Activated CD4-positive, alpha-beta T cell treated with anti-CD3 and anti-CD28 coated beads, Interleukin-2, amount 10 ng/mL, durations not matched to agents 24 days and 14 days (primary cell): ENCODE data around the gene WDR62. TPM values are rescaled to one million over a fixed set of nuclear protein-coding genes. Genes with fewer than 3 reads are reported as not detected.
A peak's percentile ranks its signal among the peaks of the same experiment; 100 is the strongest.
"Not testable (repeated sequence)": the region's sequence is repeated elsewhere in the genome, so short reads cannot be mapped to it uniquely, and the experiment has no call there.

Experiments
- DNase-seq: peaks from one replicate; pipeline ENCODE4 v3.0.0; 2022
- H3K27ac Mint-ChIP-seq: one replicate; pipeline ENCODE4 v1.8.0; 2022; ENCODE audit warnings: mild to moderate bottlenecking, mixed read lengths
- H3K27me3 Mint-ChIP-seq: one replicate; pipeline ENCODE4 v1.8.0; 2022; ENCODE audit warnings: mixed read lengths
- H3K36me3 Mint-ChIP-seq: one replicate; pipeline ENCODE4 v1.8.0; 2022; ENCODE audit warnings: low read depth, mild to moderate bottlenecking, mixed read lengths
- H3K4me1 Mint-ChIP-seq: one replicate; pipeline ENCODE4 v1.8.0; 2021; ENCODE audit warnings: mixed read lengths
- H3K4me3 Mint-ChIP-seq: one replicate; pipeline ENCODE4 v1.8.0; 2022; ENCODE audit warnings: mild to moderate bottlenecking, moderate library complexity, mixed read lengths
- H3K9me3 Mint-ChIP-seq: one replicate; pipeline ENCODE4 v1.8.0; 2021; ENCODE audit warnings: mixed read lengths
- intact Hi-C: fragments of 100-400 bp; cut with micrococcal nuclease; formaldehyde crosslinking; loops from one replicate; pipeline ENCODE4 v1.15.1; 2023
- total RNA-seq: library from RNA; stranded (reverse); gene quantifications from 2 replicates; pipeline ENCODE4 v1.2.3, GENCODE V29; 2022

WDR62 gene
- total RNA-seq, 1 donor from 2014 or later: 25.9 TPM

GRCh38 chr19:36026091-36026876, 28.4 kb upstream of the WDR62 start:
- Mint-ChIP-seq H3K27ac (no peak overlapping the region), H3K4me1 (no peaks in the 10 kb centered on the region), H3K27me3 (no peaks in the 10 kb centered on the region), H3K4me3 (no peak overlapping the region), H3K36me3 (peaks cover 23% of the 10 kb centered on the region), H3K9me3 (no peaks in the 10 kb centered on the region)
- intact Hi-C loops: no loop called here
- no peak for DNase-seq

DNA sequence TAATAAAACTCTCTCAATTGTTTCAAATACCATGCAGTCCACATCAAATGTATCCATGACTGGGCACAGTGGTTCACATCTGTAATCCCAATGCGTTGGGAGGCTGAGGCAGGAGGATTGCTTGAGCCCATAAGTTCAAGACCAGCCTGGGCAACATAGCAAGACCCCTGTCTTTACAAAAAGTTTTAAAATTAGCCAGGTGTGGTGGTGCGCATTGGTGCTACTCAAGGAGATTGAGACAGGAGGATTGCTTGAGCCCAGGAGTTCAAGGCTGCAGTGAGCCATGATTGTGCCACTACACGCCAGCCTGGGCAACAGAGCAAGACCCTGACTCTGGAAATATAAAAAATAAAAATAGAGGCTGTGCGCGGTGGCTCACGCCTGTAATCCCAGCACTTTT, 27.0 kb upstream of the WDR62 start:
- intact Hi-C loops: no loop called here
- Mint-ChIP-seq H3K9me3 (no peaks in the 10 kb centered on the region), H3K4me3 (no peak overlapping the region), H3K4me1 (peaks cover 1% of the 10 kb centered on the region), H3K27ac (no peak overlapping the region), H3K36me3 (peaks cover 22% of the 10 kb centered on the region), H3K27me3 (no peaks in the 10 kb centered on the region)
- DNase-seq: no peak

- intact Hi-C loops: no loop called here
- no peaks in the 10 kb centered on the region for H3K9me3 Mint-ChIP-seq
- H3K27ac Mint-ChIP-seq: no peak overlapping the region
- no peaks in the 10 kb centered on the region for H3K27me3 Mint-ChIP-seq
- peaks cover 17% of the 10 kb centered on the region for H3K36me3 Mint-ChIP-seq
- DNase-seq: no peak
- H3K4me1 Mint-ChIP-seq: peaks cover 5% of the 10 kb centered on the region
- H3K4me3 Mint-ChIP-seq: no peak overlapping the region
These were observed 26.2 kb upstream of the WDR62 start for GRCh38 chr19:36028313-36029041.

GRCh38 chr19:36030264-36031148, 24.2 kb upstream of the WDR62 start:
- Mint-ChIP-seq H3K4me3 (no peak overlapping the region), H3K36me3 (peaks cover 25% of the 10 kb centered on the region), H3K4me1 (peaks cover 15% of the 10 kb centered on the region), H3K27me3 (no peaks in the 10 kb centered on the region), H3K9me3 (no peaks in the 10 kb centered on the region), H3K27ac (peak overlapping the region; percentile 41)
- intact Hi-C loops: no loop called here
- DNase-seq: no peak

- intact Hi-C loops: no loop called here
- peaks cover 20% of the 10 kb centered on the region for H3K4me1 Mint-ChIP-seq
- no peaks in the 10 kb centered on the region for H3K27me3 Mint-ChIP-seq
- H3K9me3 Mint-ChIP-seq: no peaks in the 10 kb centered on the region
- no peak overlapping the region for H3K4me3 Mint-ChIP-seq
- DNase-seq: no peak
- H3K27ac Mint-ChIP-seq: no peak overlapping the region
- H3K36me3 Mint-ChIP-seq: peaks cover 29% of the 10 kb centered on the region
These were observed 23.4 kb upstream of the WDR62 start for GRCh38 chr19:36031308-36031707.

- peak; percentile 83 for DNase-seq
- Mint-ChIP-seq H3K4me1 (peaks cover 26% of the 10 kb centered on the region), H3K36me3 (peaks cover 29% of the 10 kb centered on the region), H3K9me3 (no peaks in the 10 kb centered on the region), H3K27ac (peak within 1 kb of the TSS; percentile 14), H3K4me3 (peak within 1 kb of the TSS; percentile 68), H3K27me3 (no peaks in the 10 kb centered on the region)
- intact Hi-C loops: no loop called here
These were observed 22.2 kb upstream of the WDR62 start, which contains the start of gene CLIP3 for GRCh38 chr19:36032251-36033104. CLIP3 (minus strand) TSS chr19:36032873; CDS start chr19:36032357, 516 bp downstream.

DNA sequence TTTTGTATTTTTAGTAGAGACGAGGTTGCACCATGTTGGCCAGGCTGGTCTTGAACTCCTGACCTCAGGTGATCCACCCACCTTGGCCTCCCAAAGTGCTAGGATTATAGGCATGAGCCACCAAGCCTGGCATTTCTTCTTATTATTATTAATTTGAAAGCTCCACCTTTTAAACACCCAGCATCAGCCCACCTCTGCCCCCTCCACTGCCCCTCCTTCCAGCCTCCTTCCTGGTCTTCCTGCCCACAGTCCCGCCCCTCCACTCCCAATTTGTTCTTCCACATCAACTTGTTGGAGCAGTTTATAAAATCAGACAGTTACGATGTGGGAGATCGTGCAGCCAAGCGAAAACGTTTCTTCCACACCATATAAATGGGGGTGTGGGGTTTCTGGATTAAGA, 14.2 kb upstream of the WDR62 start:
- intact Hi-C loops: no loop called here
- Mint-ChIP-seq H3K27me3 (no peaks in the 10 kb centered on the region), H3K36me3 (peaks cover 16% of the 10 kb centered on the region), H3K9me3 (no peaks in the 10 kb centered on the region), H3K27ac (no peak overlapping the region), H3K4me3 (no peak overlapping the region), H3K4me1 (peaks cover 11% of the 10 kb centered on the region)
- no peak for DNase-seq

GRCh38 chr19:36041092-36041491, 13.6 kb upstream of the WDR62 start:
- H3K27ac Mint-ChIP-seq, H3K9me3 Mint-ChIP-seq, DNase-seq, H3K27me3 Mint-ChIP-seq, H3K4me1 Mint-ChIP-seq, H3K4me3 Mint-ChIP-seq, intact Hi-C loops: not testable (repeated sequence)
- H3K36me3 Mint-ChIP-seq: peaks cover 14% of the 10 kb centered on the region

DNA sequence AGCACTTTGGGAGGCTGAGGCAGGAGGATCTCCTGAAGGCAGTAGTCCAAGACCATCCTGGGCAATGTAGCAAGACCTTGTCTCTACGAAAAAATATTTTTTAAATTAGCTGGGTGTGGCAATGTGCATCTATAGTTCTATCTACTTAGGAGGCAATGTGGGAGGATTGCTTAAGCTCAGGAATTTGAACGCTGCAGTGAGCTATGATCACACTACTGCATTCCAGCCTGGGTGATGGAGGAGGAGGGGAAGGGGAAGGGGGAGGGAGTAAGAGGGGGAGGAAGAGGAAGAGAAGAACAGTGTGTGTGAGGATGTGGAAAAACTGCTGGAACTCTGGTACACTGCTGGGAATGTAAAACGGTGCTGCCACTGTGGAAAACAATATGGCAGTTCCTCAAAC, 12.9 kb upstream of the WDR62 start:
- H3K36me3 Mint-ChIP-seq: peaks cover 19% of the 10 kb centered on the region
- no peaks in the 10 kb centered on the region for H3K9me3 Mint-ChIP-seq
- DNase-seq: no peak
- no peak overlapping the region for H3K27ac Mint-ChIP-seq
- no peaks in the 10 kb centered on the region for H3K27me3 Mint-ChIP-seq
- intact Hi-C loops: no loop called here
- no peak overlapping the region for H3K4me3 Mint-ChIP-seq
- H3K4me1 Mint-ChIP-seq: peaks cover 6% of the 10 kb centered on the region

DNA sequence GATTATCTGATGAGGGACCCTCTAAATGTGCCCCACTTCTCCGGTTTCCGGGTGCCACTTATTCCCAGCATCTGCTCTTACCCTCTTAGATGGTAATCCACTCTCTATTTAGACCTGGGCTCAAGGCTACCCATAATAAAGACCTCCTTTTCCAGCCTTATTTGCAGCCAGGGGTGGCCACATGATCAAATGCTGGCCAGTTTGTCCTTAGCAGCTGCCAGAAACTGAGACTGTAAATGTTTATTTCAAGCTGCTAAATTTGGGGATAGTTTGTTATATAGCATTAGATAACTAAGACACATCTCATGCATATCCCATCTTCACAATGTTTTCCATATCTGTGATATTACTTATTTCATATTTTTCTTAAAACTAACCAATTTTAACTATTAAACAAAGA, 10.7 kb upstream of the WDR62 start:
- H3K4me3 Mint-ChIP-seq: no peak overlapping the region
- peaks cover 19% of the 10 kb centered on the region for H3K36me3 Mint-ChIP-seq
- no peak for DNase-seq
- no peaks in the 10 kb centered on the region for H3K4me1 Mint-ChIP-seq
- no peaks in the 10 kb centered on the region for H3K9me3 Mint-ChIP-seq
- no peak overlapping the region for H3K27ac Mint-ChIP-seq
- no peaks in the 10 kb centered on the region for H3K27me3 Mint-ChIP-seq
- intact Hi-C loops: no loop called here

DNA sequence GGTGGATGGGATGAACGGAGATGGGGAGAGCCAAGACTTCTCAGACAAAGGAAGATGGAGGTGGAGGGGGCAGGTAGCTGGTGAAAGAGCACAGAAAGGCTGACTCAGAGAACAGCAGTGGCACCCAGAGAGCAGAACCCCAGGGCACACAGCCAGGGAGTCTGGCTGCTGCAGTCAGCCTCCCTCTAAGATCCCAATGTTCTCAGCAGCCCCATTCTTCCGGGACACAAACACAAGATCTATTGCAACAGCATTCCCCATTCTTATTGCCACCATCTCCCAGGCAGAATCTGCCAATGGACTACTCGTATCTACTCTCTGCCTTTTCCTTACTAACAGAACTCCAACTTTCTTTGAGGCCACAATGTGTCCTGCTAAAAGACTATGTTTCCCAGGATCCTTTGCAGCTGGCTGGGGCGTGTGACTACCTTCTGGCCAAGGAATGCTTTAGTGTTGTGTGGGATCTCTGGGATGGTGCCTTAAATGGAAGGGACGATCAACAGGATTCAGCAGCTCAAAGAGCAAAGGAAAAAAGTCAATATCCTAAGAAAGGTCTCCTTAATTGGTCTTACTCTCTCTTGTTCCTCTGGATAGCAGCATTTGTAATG, 8.2 kb upstream of the WDR62 start:
- H3K4me1 Mint-ChIP-seq: peaks cover 6% of the 10 kb centered on the region
- H3K27me3 Mint-ChIP-seq: no peaks in the 10 kb centered on the region
- H3K36me3 Mint-ChIP-seq: peaks cover 17% of the 10 kb centered on the region
- H3K9me3 Mint-ChIP-seq: no peaks in the 10 kb centered on the region
- intact Hi-C loops: no loop called here
- no peak overlapping the region for H3K4me3 Mint-ChIP-seq
- DNase-seq: no peak
- no peak overlapping the region for H3K27ac Mint-ChIP-seq

DNA sequence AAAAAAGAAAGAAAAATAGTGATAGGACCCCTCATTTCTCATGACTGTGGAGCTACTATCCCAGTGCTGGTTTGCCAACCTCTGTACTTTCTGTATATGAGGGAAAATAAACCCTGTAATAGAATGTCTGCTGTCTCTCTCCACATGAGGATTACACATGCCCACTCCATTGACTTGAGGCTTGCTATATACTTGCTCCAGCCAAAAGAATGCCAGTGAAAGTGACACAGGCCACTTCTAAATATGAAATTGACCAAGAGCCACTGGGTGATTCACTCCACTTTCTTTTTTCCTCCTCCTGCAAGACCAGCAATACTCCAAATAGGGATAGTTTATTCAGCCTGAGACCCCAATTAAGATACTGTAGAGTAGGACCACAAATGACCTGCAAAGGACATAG, 6.9 kb upstream of the WDR62 start:
- intact Hi-C loops: no loop called here
- Mint-ChIP-seq H3K27me3 (no peaks in the 10 kb centered on the region), H3K4me3 (no peak overlapping the region), H3K27ac (no peak overlapping the region), H3K4me1 (peaks cover 9% of the 10 kb centered on the region), H3K36me3 (peaks cover 17% of the 10 kb centered on the region), H3K9me3 (no peaks in the 10 kb centered on the region)
- no peak for DNase-seq
